HepG2 (cell line): ENCODE data around the gene ACSL5. TPM values are rescaled to one million over a fixed set of nuclear protein-coding genes. Genes with fewer than 3 reads are reported as not detected.

Experiments
- AHR ChIP-seq: IDR thresholded peaks from 2 replicates; pipeline ENCODE4 v1.6.1; 2018; ENCODE audit warnings: missing genetic modification reagents, missing compliant biosample characterization
- ATF1 ChIP-seq: IDR thresholded peaks from 2 replicates; pipeline ENCODE4 v1.6.1; 2016; ENCODE audit warnings: mild to moderate bottlenecking, control low read depth
- CBX5 ChIP-seq: sonication (generic); formaldehyde crosslinking; IDR thresholded peaks from 2 replicates; pipeline ENCODE4 v1.4.0; 2020; ENCODE audit warnings: missing genetic modification reagents, borderline replicate concordance
- ETV5 ChIP-seq: IDR thresholded peaks from 2 replicates; pipeline ENCODE4 v1.6.1; 2018; ENCODE audit warnings: missing biosample characterization, missing genetic modification reagents, inconsistent platforms, borderline replicate concordance
- GTF2F1 ChIP-seq: fragments of 150-350 bp; IDR thresholded peaks from 2 replicates; pipeline ENCODE4 v1.6.1; 2014; ENCODE audit warnings: low read length
- HDAC1 ChIP-seq: sonication (generic); formaldehyde crosslinking; IDR thresholded peaks from 2 replicates; pipeline ENCODE4 v1.5.1; 2020; ENCODE audit warnings: mild to moderate bottlenecking, missing genetic modification reagents
- HNF4G ChIP-seq, 2 experiments: sonication (generic) in 1 of 2; formaldehyde crosslinking in 1 of 2; IDR thresholded peaks; 2 replicates each; pipeline versions ENCODE4 v1.4.0 to v1.6.1; 2011 to 2020; ENCODE audit warnings: borderline replicate concordance in 2 of 2, low read depth in 2 of 2, mild to moderate bottlenecking in 2 of 2, low read length in 1 of 2, missing genetic modification reagents in 1 of 2, moderate library complexity in 1 of 2
- KDM6A ChIP-seq: IDR thresholded peaks from 2 replicates; pipeline ENCODE4 v1.6.1; 2016; ENCODE audit warnings: low read depth
- KMT2A ChIP-seq: sonication (generic); formaldehyde crosslinking; IDR thresholded peaks from 2 replicates; pipeline ENCODE4 v1.4.0; 2020; ENCODE audit warnings: missing genetic modification reagents
- MIER3 ChIP-seq: IDR thresholded peaks from 2 replicates; pipeline ENCODE4 v1.6.1; 2016; ENCODE audit warnings: missing compliant biosample characterization, borderline replicate concordance
- MNT ChIP-seq: fragments of 450-650 bp; IDR thresholded peaks from 2 replicates; pipeline ENCODE4 v1.6.1; 2016
- MXI1 ChIP-seq: IDR thresholded peaks from 3 replicates; pipeline ENCODE4 v1.6.1; 2012; ENCODE audit warnings: low read depth, low read length, inconsistent platforms, borderline replicate concordance
- NCOR1 ChIP-seq: fragments of 200-600 bp; sonication (generic); IDR thresholded peaks from 2 replicates; pipeline ENCODE4 v1.7.0; 2017; ENCODE audit warnings: antibody characterized with exemption, low read length, borderline replicate concordance
- NFATC3 ChIP-seq: sonication (generic); formaldehyde crosslinking; IDR thresholded peaks from 2 replicates; pipeline ENCODE4 v1.5.1; 2020; ENCODE audit warnings: mild to moderate bottlenecking, missing genetic modification reagents
- NONO ChIP-seq, 2 experiments: fragments of 450-650 bp in 1 of 2; sonication (generic) in 1 of 2; formaldehyde crosslinking in 1 of 2; IDR thresholded peaks in 1 of 2; conservative IDR thresholded peaks in 1 of 2; 2 replicates each; pipeline versions ENCODE4 v1.6.1 to v1.8.0; 2017 to 2022; ENCODE audit warnings: mild to moderate bottlenecking in 1 of 2, missing genetic modification reagents in 1 of 2, moderate library complexity in 1 of 2
- POLR2A ChIP-seq, 2 experiments: IDR thresholded peaks; 2 replicates each; pipeline ENCODE4 v1.6.1; 2011; ENCODE audit warnings: low read depth in 2 of 2, low read length in 2 of 2, mild to moderate bottlenecking in 1 of 2, moderate library complexity in 1 of 2; ENCODE audit not compliant: insufficient read depth in 1 of 2
- PTBP1 ChIP-seq: fragments of 200-400 bp; formaldehyde crosslinking; IDR thresholded peaks from 2 replicates; pipeline ENCODE4 v1.6.1; 2018; ENCODE audit warnings: low read length, low read depth; ENCODE audit not compliant: poor library complexity, severe bottlenecking
- SIN3A ChIP-seq: IDR thresholded peaks from 2 replicates; pipeline ENCODE4 v1.6.1; 2011; ENCODE audit warnings: low read depth, mild to moderate bottlenecking, control low read depth, low read length, borderline replicate concordance
- SKI ChIP-seq: fragments of 450-650 bp; IDR thresholded peaks from one replicate; pipeline ENCODE4 v1.6.1; 2018; ENCODE audit warnings: mild to moderate bottlenecking; ENCODE audit not compliant: partially characterized antibody
- SRSF1 ChIP-seq: fragments of 200-400 bp; formaldehyde crosslinking; optimal IDR thresholded peaks from 2 replicates; pipeline ENCODE3; 2017; ENCODE audit warnings: mild to moderate bottlenecking, low read depth, low read length, moderate library complexity
- TCF7L2 ChIP-seq: IDR thresholded peaks from 2 replicates; pipeline ENCODE4 v1.6.1; 2011; ENCODE audit warnings: mild to moderate bottlenecking, low read depth, low read length, moderate library complexity
- XRCC5 ChIP-seq: fragments of 200-400 bp; formaldehyde crosslinking; optimal IDR thresholded peaks from 2 replicates; pipeline ENCODE3; 2017; ENCODE audit warnings: mild to moderate bottlenecking, low read length
- YEATS2 ChIP-seq: sonication (generic); formaldehyde crosslinking; IDR thresholded peaks from 2 replicates; pipeline ENCODE4 v1.4.0; 2020; ENCODE audit warnings: missing genetic modification reagents, borderline replicate concordance
- ZEB1 ChIP-seq: IDR thresholded peaks from 2 replicates; pipeline ENCODE4 v1.6.1; 2012; ENCODE audit warnings: mild to moderate bottlenecking, low read depth, inconsistent platforms; ENCODE audit not compliant: insufficient replicate concordance
- ZNF121 ChIP-seq: sonication (generic); formaldehyde crosslinking; IDR thresholded peaks from 2 replicates; pipeline ENCODE4 v1.5.0; 2020; ENCODE audit warnings: mild to moderate bottlenecking, missing genetic modification reagents
- ZNF124 ChIP-seq: sonication (generic); formaldehyde crosslinking; IDR thresholded peaks from 2 replicates; pipeline ENCODE4 v1.4.0; 2020; ENCODE audit warnings: missing genetic modification reagents
- ZNF232 ChIP-seq: sonication (generic); formaldehyde crosslinking; IDR thresholded peaks from 2 replicates; pipeline ENCODE4 v1.4.0; 2020; ENCODE audit warnings: missing genetic modification reagents, borderline replicate concordance
- ZNF234 ChIP-seq: sonication (generic); formaldehyde crosslinking; conservative IDR thresholded peaks from 2 replicates; pipeline ENCODE4 v1.5.1; 2020; ENCODE audit warnings: mild to moderate bottlenecking, missing genetic modification reagents
- ZNF550 ChIP-seq: sonication (generic); formaldehyde crosslinking; IDR thresholded peaks from 2 replicates; pipeline ENCODE4 v1.4.0; 2020; ENCODE audit warnings: mild to moderate bottlenecking, missing genetic modification reagents, borderline replicate concordance
- ZSCAN30 ChIP-seq: sonication (generic); formaldehyde crosslinking; IDR thresholded peaks from 2 replicates; pipeline ENCODE4 v1.5.0; 2020; ENCODE audit warnings: mild to moderate bottlenecking, missing genetic modification reagents
- polyA plus RNA-seq, 8 experiments: library from polyadenylated mRNA; depleted of rRNA in 3 of 8; stranded (reverse) in 7 of 8; unstranded in 1 of 8; fragments of >200 nt; fragmentation: Illumina TruSeq in 4 of 8; extraction: Trizol in 4 of 8; gene quantifications; 2 replicates each; pipeline versions ENCODE4 v1.2.1 to v1.2.3, GENCODE V29; 2011 to 2016; ENCODE audit warnings: low read depth in 4 of 8, missing spikeins in 1 of 8, mixed read lengths in 1 of 8; ENCODE audit not compliant: insufficient read depth in 1 of 8
- total RNA-seq, 5 experiments: library from RNA; depleted of rRNA; stranded (reverse); fragments of >200 nt; fragmentation: Illumina TruSeq; extraction: Trizol; gene quantifications; 2 replicates each; pipeline ENCODE4 v1.2.3, GENCODE V29; 2016; ENCODE audit warnings: low read depth in 1 of 5
- TF ChIP-seq, protein P1 (sequence below): sonication (generic); formaldehyde crosslinking; IDR thresholded peaks from 2 replicates; pipeline ENCODE4 v1.5.0; 2020; ENCODE audit warnings: missing genetic modification reagents

Gene ACSL5
- total and polyA plus RNA-seq, 2 of the 13 experiments (the other 11 are each of a cell fraction or from before 2014, with no cell fraction given), result 56.4 to 82.5 TPM

DNA sequence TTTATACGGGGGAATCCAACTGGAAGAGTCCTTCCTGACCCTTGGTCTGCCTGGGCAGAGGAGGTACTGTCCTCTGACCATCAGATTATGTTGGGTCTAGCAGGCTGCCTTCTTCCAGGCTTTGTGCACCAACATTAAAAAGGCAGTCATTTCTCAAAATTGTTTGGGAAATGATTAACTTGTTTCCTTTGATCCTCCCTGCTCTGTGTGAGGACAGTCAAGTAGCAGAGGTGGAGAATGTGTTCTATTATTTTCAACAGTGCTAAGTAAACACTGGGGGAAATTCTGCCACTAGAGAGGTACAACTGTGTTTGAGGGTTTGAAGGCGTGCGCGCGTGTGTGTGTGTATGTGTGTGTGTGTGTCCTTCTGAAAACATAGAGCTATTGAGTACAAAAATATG is 20.6 kb downstream of the ACSL5 start (continued):
- TF ChIP-seq MIER3 (CRISPR knock-in tag), result peak; percentile 92; the same call in 1 of the 2 replicates
- TF ChIP-seq SRSF1, result no peak
- TF ChIP-seq CBX5, result no peak; the same call in 1 of the 2 replicates
- peak; percentile 92; the same call in 1 of the 2 replicates for TF ChIP-seq NCOR1
- TF ChIP-seq SKI, result peak; percentile 66
- peak; percentile 83 for TF ChIP-seq TCF7L2
- peak; percentile 62; the same call in 1 of the 2 replicates for TF ChIP-seq ETV5 (CRISPR knock-in tag)
- TF ChIP-seq HNF4G (IDR thresholded peaks at IDR 0.05; ENCODE audit: borderline replicate concordance, low read depth, low read length), result peak; percentile 70; the same call in 1 of the 2 replicates
- peak; percentile 46; the same call in 1 of the 2 replicates for TF ChIP-seq HNF4G (CRISPR knock-in tag; IDR thresholded peaks at IDR 0.05; ENCODE audit: borderline replicate concordance, low read depth)
- no peak for TF ChIP-seq ZNF124 (CRISPR knock-in tag)
- TF ChIP-seq POLR2A (IDR thresholded peaks at IDR 0.05; ENCODE audit: insufficient read depth in 1 of 2, low read depth in 2 of 2, low read length in 2 of 2), result 0 out of 4 replicates have a peak, but pooled peaks of 1 of the 2 experiments have one; percentile 39
- TF ChIP-seq MNT, result peak; percentile 52; the same call in 1 of the 2 replicates
- TF ChIP-seq NFATC3 (CRISPR knock-in tag), result no peak
- peak; percentile 77 for TF ChIP-seq ZEB1
- TF ChIP-seq ZNF550 (CRISPR knock-in tag), result no peak
- TF ChIP-seq ATF1, result peak; percentile 63; the same call in 1 of the 2 replicates
- peak; percentile 74 for TF ChIP-seq HDAC1
- TF ChIP-seq PTBP1, result no peak
- peak; percentile 37; the same call in 1 of the 2 replicates for TF ChIP-seq KMT2A (CRISPR knock-in tag)
- TF ChIP-seq MXI1, result peak; percentile 80; the same call in 1 of the 3 replicates
- peak; percentile 54; the same call in 1 of the 2 replicates for TF ChIP-seq SIN3A
- TF ChIP-seq, protein P1, sequence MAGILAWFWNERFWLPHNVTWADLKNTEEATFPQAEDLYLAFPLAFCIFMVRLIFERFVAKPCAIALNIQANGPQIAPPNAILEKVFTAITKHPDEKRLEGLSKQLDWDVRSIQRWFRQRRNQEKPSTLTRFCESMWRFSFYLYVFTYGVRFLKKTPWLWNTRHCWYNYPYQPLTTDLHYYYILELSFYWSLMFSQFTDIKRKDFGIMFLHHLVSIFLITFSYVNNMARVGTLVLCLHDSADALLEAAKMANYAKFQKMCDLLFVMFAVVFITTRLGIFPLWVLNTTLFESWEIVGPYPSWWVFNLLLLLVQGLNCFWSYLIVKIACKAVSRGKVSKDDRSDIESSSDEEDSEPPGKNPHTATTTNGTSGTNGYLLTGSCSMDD (CRISPR knock-in tag), result no peak
- TF ChIP-seq GTF2F1, result no peak
- TF ChIP-seq ZSCAN30 (CRISPR knock-in tag), result no peak
- no peak for TF ChIP-seq AHR (CRISPR knock-in tag)
- TF ChIP-seq YEATS2 (CRISPR knock-in tag), result peak; percentile 44; the same call in 1 of the 2 replicates
- no peak for TF ChIP-seq ZNF234 (CRISPR knock-in tag)
- peak; percentile 74 for TF ChIP-seq XRCC5
- no peak for TF ChIP-seq NONO (IDR thresholded peaks at IDR 0.05)
- peak; percentile 84 for TF ChIP-seq NONO (CRISPR knock-in tag; conservative IDR thresholded peaks at IDR 0.05)
- TF ChIP-seq KDM6A, result peak; percentile 94
- peak; percentile 52; the same call in 1 of the 2 replicates for TF ChIP-seq ZNF121 (CRISPR knock-in tag)
- peak; percentile 68; the same call in 1 of the 2 replicates for TF ChIP-seq ZNF232 (CRISPR knock-in tag)
